Psoas muscle (tissue), 8 donors: Measurements from ENCODE around the gene MT1X. TPM values are rescaled to one million over a fixed set of nuclear protein-coding genes. Genes with fewer than 3 reads are reported as not detected.

Experiments
- ATAC-seq, 4 donors: fragments of 200-7000 bp; cut with Tn5 transposase; one replicate each; pipeline ENCODE4 v1.9.1; 2020; ENCODE audit warnings: moderate library complexity in 3 of 4, mild to moderate bottlenecking in 2 of 4
- DNase-seq, 2 donors: peaks; one replicate each; pipeline ENCODE4 v3.0.0-alpha.2; 2020
- H3K27ac ChIP-seq: fragments of 200-600 bp; one replicate; pipeline ENCODE4 v1.8.0; 2022
- H3K27me3 ChIP-seq, 3 donors: fragments of 200-600 bp in 1 of 3; one replicate each; pipeline versions ENCODE4 v1.6.1 to v1.8.0; 2013 to 2022; ENCODE audit warnings: low read length in 2 of 3, mild to moderate bottlenecking in 2 of 3, moderate library complexity in 1 of 3; ENCODE audit not compliant: insufficient read depth in 3 of 3
- H3K36me3 ChIP-seq, 2 donors: fragments of 200-600 bp in 1 of 2; one replicate each; pipeline versions ENCODE4 v1.6.1 to v1.8.0; 2013 to 2022; ENCODE audit warnings: low read depth in 1 of 2, mild to moderate bottlenecking in 1 of 2, moderate library complexity in 1 of 2; ENCODE audit not compliant: insufficient read depth in 1 of 2
- H3K4me1 ChIP-seq: fragments of 200-600 bp; one replicate; pipeline ENCODE4 v1.8.0; 2022
- H3K4me3 ChIP-seq: fragments of 200-600 bp; one replicate; pipeline ENCODE4 v1.8.0; 2022; ENCODE audit warnings: mild to moderate bottlenecking
- H3K9me3 ChIP-seq: fragments of 200-600 bp; one replicate; pipeline ENCODE4 v1.8.0; 2022
- CTCF ChIP-seq: fragments of 200-600 bp; IDR thresholded peaks from one replicate; pipeline ENCODE4 v1.8.0; 2022; ENCODE audit warnings: antibody characterized with exemption
- WGBS, 3 donors: extraction: QIAGEN DNeasy Blood & Tissue Kit; methylation state at CpG; one replicate each; pipeline versions ENCODE4 v1.1.6 to v1.1.7; 2013; 5-methylcytosine and 5-hydroxymethylcytosine counted together
- intact Hi-C, 2 donors: fragments of 100-400 bp; cut with DNase I; formaldehyde crosslinking; loops; one replicate each; pipeline versions ENCODE4 v1.11.0 to v1.14.2; 2022
- polyA plus RNA-seq, 3 donors: library from polyadenylated mRNA; stranded (reverse); fragments of 200-250 nt; gene quantifications; one replicate each; pipeline ENCODE4 v1.2.3, GENCODE V29; 2013
- total RNA-seq, 4 donors: library from RNA; stranded (reverse); fragmentation: NEBNext Ultra II Directional in 2 of 4; extraction: Animal tissue kit (Norgen Biotek cat#: 25700) in 2 of 4; gene quantifications; one replicate each; pipeline versions ENCODE4 v1.2.1 to v1.2.4, GENCODE V29; 2021 to 2023
- donor health status: healthy with polysubstance abuse.
- donor health status: DM: no; HTN: no; CAD: no; lungs with moderate emphysema.
- donor health status: Bipolar disorder and iron deficiency.
- donor health status: healthy.
- donor health status: DM: yes; HTN: yes; CAD: no.
- donor health status: DM: no; HTN: no; CAD: no.
- donor health status: DM: no; HTN: no; CAD: no.
- donor health status: DM: yes; HTN: yes; CAD: no.

The MT1X gene
- total and polyA plus RNA-seq, 7 donors = 481 to 16,364 (median 4,271) TPM

GRCh38 chr16:56645311-56645710 lies 37.0 kb upstream of the MT1X start:
- DNase-seq = no peak
- Histone ChIP-seq H3K36me3 (no peaks in the 10 kb centered on the region), H3K9me3 (no peaks in the 10 kb centered on the region), H3K4me3 (no peak overlapping the region), H3K27ac (no peak overlapping the region), H3K27me3 (peaks cover 0 to 6% (median 0%) of the 10 kb centered on the region in 3 donors), H3K4me1 (peaks cover 5% of the 10 kb centered on the region)
- intact Hi-C loops = no loop called here
- ATAC-seq = no peak
- WGBS, 3 donors = 93 to 100% (median 94%) methylated on average over 1 of the region's 1 CpG
- no peak for TF ChIP-seq CTCF

GRCh38 chr16:56645838-56646237 lies 36.4 kb upstream of the MT1X start:
- DNase-seq (no peak), ATAC-seq (no peak)
- H3K27ac ChIP-seq = no peak overlapping the region
- no peaks in the 10 kb centered on the region for H3K36me3 ChIP-seq
- WGBS, 3 donors = 0 to 3% (median 0%) methylated on average over 1 of the region's 1 CpG
- no peak for TF ChIP-seq CTCF
- peaks cover 0 to 6% (median 0%) of the 10 kb centered on the region in 3 donors for H3K27me3 ChIP-seq
- H3K4me1 ChIP-seq = peaks cover 5% of the 10 kb centered on the region
- no peak overlapping the region for H3K4me3 ChIP-seq
- intact Hi-C loops = no loop called here
- H3K9me3 ChIP-seq = no peaks in the 10 kb centered on the region

GRCh38 chr16:56647641-56648431 lies 34.4 kb upstream of the MT1X start:
- H3K36me3 ChIP-seq = no peaks in the 10 kb centered on the region
- TF ChIP-seq CTCF = no peak
- WGBS, 3 donors = 46 to 50% (median 50%) methylated on average over 30 to 33 of the region's 33 CpGs
- DNase-seq (no peak), ATAC-seq (no peak)
- H3K9me3 ChIP-seq = no peaks in the 10 kb centered on the region
- H3K27me3 ChIP-seq = peaks cover 0 to 6% (median 0%) of the 10 kb centered on the region in 3 donors
- H3K4me1 ChIP-seq = peaks cover 5% of the 10 kb centered on the region
- H3K27ac ChIP-seq = no peak overlapping the region
- intact Hi-C loops = no loop called here
- no peak overlapping the region for H3K4me3 ChIP-seq

- Histone ChIP-seq H3K4me1 (no peaks in the 10 kb centered on the region), H3K27ac (no peak overlapping the region), H3K27me3 (peaks cover 0 to 6% (median 0%) of the 10 kb centered on the region in 3 donors), H3K9me3 (no peaks in the 10 kb centered on the region), H3K4me3 (no peak overlapping the region), H3K36me3 (no peaks in the 10 kb centered on the region)
- WGBS, 3 donors = 90 to 95% (median 92%) methylated on average over 2 of the region's 2 CpGs
- intact Hi-C loops = no loop called here
- no peak for DNase-seq
- no peak for TF ChIP-seq CTCF
- ATAC-seq = no peak
Observed at GRCh38 chr16:56649271-56649670, 33.0 kb upstream of the MT1X start.
